Measurements from ENCODE around the gene E2F7. TPM values are rescaled to one million over a fixed set of nuclear protein-coding genes. Genes with fewer than 3 reads are reported as not detected.

E2F7 gene
- total and polyA plus RNA-seq, 2 donors (not counting 3 experiments of a cell fraction or from before 2014, with no cell fraction given): 4.7 to 19.8 TPM

DNA sequence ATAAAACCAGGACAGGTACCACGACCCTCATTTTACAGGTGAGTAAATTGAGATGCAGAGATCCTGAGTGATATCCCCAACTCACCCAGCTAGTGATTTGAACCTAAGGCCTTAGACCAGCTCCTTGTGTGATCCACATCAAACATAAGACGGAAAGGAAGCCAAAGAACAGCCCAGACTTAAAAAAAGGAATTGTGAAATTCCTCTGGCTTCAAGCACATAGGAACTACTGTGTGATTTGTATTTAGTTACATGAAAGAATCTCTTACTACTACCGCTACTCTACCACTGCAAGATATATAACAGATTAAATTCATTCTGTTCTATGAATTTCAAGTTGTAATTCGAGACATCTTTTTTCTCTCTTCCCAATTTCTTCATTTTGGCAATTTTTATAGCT is 10.5 kb downstream of the E2F7 start:
- H3K9me1 ChIP-seq (replicated peaks; ENCODE audit: control insufficient read depth, extremely low read depth, insufficient read depth, low read length): no peaks in the 10 kb centered on the region
- H2AFZ ChIP-seq (ENCODE audit: low read depth, low read length): no peak overlapping the region
- no TSS peak for BruUV-seq (replicated peaks)
- H3K4me3 ChIP-seq (replicated peaks in 1 of 3; ENCODE audit: insufficient read depth in 1 of 3, low read depth in 1 of 3, low read length in 3 of 3): no peak overlapping the region
- no peak overlapping the region for H3K27ac ChIP-seq (ENCODE audit: insufficient read depth, low read depth, low read length)
- H3K4me1 ChIP-seq (ENCODE audit: control insufficient read depth, extremely low read depth, insufficient read depth, low read length): no peaks in the 10 kb centered on the region
- no peaks in the 10 kb centered on the region for H3K9me3 ChIP-seq (replicated peaks; ENCODE audit: control insufficient read depth, insufficient read depth, low read length)
- dilution Hi-C loops (cut with MboI; ENCODE audit: extremely low pct_ligation_motif_present, low sequenced_read_pairs) (no loop called here), intact Hi-C loops (cut with micrococcal nuclease) (no loop called here)
- TF ChIP-seq POLR2A (IDR thresholded peaks at IDR 0.05; ENCODE audit: low read depth, low read length): no peak
- TF ChIP-seq CTCF (IDR thresholded peaks at IDR 0.05; ENCODE audit: extremely low read depth in 1 of 2, insufficient read depth in 1 of 2, low read depth in 1 of 2, low read length in 2 of 2): no peak
- TF ChIP-seq MYC (IDR thresholded peaks at IDR 0.05; ENCODE audit: low read depth, low read length): no peak
- TF ChIP-seq JUN (IDR thresholded peaks at IDR 0.05; ENCODE audit: borderline replicate concordance, insufficient read depth, insufficient read length, low read depth): no peak
- TF ChIP-seq EZH2 (IDR thresholded peaks at IDR 0.05; ENCODE audit: borderline replicate concordance, low read depth, low read length, severe bottlenecking): no peak
- TF ChIP-seq FOS (IDR thresholded peaks at IDR 0.05; ENCODE audit: borderline replicate concordance, insufficient read depth, low read length): no peak
- no peak for TF ChIP-seq MAX (IDR thresholded peaks at IDR 0.05; ENCODE audit: insufficient read depth, insufficient read length)
- TF ChIP-seq GATA2 (IDR thresholded peaks at IDR 0.05; ENCODE audit: insufficient read depth, insufficient read length, low read depth, low read length): no peak
- TF ChIP-seq POLR2AphosphoS5 (IDR thresholded peaks at IDR 0.05; ENCODE audit: insufficient read depth, low read depth, low read length): no peak
- DNase-seq (ENCODE audit: low read depth, low spot score) (no peak), FAIRE-seq (no peak)
- POLR2A ChIA-PET: no interaction called here
- H3K27me3 ChIP-seq (ENCODE audit: control insufficient read depth in 2 of 2, insufficient read depth in 2 of 2, low read length in 2 of 2): no peaks in the 10 kb centered on the region
- H4K20me1 ChIP-seq (replicated peaks; ENCODE audit: control insufficient read depth, extremely low read depth, insufficient read depth, low read length): no peaks in the 10 kb centered on the region
- H3K4me2 ChIP-seq (ENCODE audit: insufficient read depth, low read length): no peak overlapping the region
- H3K9ac ChIP-seq (replicated peaks; ENCODE audit: extremely low read depth, insufficient read depth, low read length): no peak overlapping the region
- CTCF ChIA-PET: interaction anchor here (0.9 to 2.0 kb wide), 3 partner anchors 11 to 631 kb away, joined by 3 to 5 read pairs (median 4); no protein-coding TSS in a partner anchor
- peaks cover 0 to 5% of the 10 kb centered on the region in 2 experiments for H3K36me3 ChIP-seq (ENCODE audit: control insufficient read depth in 2 of 2, extremely low read depth in 1 of 2, insufficient read depth in 2 of 2, low read length in 2 of 2)
- H3K79me2 ChIP-seq (ENCODE audit: control insufficient read depth, insufficient read depth, low read length): peaks cover 18% of the 10 kb centered on the region
